CD4-positive, alpha-beta T cell treated with Interleukin-12 subunit alpha and Interleukin-12 subunit beta, for 1 hour (primary cell): ENCODE data around the gene DMD.
"Not testable (repeated sequence)": the region's sequence is repeated elsewhere in the genome, so short reads cannot be mapped to it uniquely, and the experiment has no call there.

ENCODE experiments used
- DNase-seq: peaks from one replicate; pipeline ENCODE4 v3.0.0-alpha.2; 2020

Gene DMD

DNA sequence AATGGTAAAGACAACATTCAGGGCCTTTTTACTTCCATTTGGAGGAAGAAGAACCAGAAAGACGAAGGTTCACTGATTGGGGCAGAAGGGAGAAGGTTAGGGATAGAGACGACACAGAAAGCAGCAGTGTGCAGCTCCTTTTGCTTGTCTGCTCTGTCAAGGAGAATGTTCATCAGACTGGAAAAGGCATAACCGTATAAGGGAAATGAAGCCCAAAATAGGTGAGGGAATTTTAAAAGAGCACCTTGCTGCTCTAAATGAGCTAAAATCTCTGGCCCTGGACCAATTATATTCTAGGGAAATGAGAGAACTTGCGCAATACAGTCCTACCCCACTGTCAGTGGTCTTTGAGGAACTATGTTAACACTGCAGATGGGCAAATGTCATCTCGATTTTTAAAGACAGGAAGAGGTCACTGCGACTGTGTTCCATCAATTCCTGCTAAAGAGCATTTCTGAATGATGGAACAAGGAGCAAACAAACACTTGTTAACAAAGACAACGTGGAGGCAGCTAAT, 1229.7 kb downstream of the DMD start:
- no peak for DNase-seq

DNA sequence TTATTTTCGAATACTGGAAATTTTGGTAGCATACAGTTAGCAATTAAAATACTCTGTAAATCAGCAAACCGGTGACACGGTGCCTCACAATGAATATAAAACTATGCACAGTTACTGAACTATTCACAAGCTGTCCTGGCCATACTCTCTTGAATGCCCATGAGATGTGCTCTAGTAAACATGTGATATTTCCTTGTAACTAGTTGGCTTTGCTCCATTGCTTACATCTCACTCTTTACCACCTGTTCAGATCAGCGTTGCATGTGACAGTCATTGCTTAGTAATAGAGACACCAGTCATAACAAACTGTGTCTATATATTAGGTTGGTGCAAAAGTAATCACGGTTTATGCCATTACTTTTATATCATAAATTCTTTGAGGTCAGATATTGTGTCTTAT, 1241.6 kb downstream of the DMD start:
- DNase-seq: no peak

DNA sequence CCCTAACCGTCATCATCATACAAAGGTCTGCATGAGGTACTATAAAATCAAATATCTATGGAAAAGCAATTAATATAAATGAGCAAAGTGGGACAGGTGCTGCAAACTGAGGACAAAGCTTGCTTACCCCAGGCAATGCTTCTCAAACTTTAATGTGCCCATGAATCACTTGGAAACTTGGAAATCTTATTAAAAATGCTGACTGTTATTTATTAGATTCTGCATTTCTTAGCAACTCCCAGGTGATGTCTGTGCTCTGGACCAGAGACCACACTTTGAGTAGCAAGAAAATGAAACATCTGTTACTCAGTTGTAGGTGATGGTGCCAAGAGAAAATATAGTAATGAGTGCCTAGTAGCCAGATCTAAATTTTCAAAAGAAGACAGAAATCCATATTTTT, 1249.1 kb downstream of the DMD start:
- no peak for DNase-seq

DNA sequence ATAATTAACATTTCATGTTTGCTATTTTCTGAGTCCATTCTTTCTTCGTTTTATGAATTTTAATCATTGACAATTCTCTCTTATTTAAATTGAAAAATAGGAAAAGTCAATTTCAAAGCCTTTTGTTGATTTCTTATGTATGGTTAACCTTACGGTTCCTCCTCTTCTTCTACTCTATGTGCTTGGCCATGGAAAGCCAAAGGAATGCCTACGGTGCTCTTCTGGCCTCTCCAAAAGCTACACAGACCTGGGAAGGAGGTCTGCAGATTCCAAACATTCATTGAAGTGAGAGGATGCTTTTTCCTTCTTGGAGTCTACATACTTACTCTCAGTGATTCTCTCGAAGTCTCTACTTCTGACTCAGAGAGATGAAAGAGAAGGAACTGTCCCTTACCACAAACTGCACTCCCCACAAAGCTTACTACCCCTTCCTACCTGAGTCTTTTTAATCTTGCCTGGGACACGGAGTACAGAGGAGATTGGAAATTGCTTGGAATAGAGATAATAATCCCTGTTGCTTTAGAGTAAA, 1276.4 kb downstream of the DMD start:
- no peak for DNase-seq

DNA sequence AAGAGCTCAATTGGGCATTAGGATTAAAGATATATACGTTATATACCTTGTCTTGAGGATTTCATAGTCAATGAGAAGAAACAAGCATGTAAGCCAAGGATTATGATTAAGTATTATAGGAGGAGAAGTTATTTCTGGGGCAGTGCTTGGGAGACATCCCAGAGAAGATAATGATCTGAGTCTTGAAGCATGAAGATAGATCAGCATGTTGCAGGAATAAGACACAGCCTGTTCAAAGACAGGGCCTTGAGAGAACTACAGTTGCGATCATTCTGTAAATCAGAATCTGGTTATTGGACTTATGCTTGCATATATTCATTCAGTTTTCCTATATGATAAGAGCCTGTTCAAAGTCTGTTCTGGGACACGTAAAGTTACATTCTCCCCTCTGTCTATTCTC, 1277.3 kb downstream of the DMD start:
- no peak for DNase-seq

DNA sequence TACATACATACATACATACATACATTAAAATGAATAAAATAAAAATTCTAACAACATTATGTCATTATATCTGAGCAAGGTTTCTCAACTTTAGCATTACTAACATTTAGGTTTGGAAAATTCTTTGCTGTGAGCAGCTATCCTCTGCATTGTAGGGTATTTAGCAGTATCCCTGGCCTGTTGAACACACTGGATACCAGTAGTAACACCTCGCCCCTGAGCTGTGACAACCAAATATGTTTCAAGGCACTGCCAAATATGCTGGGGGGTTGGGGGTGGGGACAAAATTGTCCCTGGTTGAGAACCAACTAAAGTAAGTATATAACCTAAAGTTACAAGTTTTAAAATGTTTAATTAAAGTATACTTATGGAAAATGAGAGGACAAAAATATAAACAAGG, 1278.6 kb downstream of the DMD start:
- no peak for DNase-seq

DNA sequence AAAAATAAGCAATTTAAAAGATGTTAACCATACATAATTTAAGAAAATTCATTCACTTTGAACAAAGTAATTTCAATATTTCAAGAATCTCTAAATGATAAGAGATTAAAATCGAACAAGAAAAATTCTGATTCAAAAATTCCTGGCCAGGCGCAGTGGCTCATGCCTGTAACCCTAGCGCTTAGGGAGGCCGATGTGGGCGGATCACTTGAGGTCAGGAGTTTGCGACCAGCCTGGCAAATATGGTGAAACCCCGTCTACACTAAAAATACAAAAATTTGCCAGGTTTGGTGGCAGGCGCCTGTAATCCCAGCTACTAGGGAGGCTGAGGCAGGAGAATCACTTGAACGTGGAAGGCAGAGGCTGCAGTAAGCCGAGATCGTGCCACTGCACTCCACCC, 1279.0 kb downstream of the DMD start:
- DNase-seq: not testable (repeated sequence)

DNA sequence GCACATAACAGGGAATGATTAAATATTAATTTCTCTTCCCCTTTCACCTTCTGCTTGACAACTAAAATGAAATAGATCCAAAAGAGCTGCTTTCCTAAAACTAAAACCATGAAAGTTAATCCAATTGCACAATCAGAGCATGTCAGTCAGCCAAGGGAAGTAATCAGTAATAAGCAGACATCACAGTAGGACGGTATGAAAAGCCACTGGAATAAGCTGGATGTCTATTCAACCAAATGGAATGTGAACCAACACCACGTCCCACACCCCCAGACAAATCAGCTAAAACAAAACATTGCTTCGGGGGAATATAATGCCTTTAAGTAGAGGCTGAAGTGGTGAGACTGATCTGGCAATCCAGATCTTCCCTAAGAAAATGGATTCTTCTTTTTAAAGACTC, 1280.1 kb downstream of the DMD start:
- DNase-seq: no peak

DNA sequence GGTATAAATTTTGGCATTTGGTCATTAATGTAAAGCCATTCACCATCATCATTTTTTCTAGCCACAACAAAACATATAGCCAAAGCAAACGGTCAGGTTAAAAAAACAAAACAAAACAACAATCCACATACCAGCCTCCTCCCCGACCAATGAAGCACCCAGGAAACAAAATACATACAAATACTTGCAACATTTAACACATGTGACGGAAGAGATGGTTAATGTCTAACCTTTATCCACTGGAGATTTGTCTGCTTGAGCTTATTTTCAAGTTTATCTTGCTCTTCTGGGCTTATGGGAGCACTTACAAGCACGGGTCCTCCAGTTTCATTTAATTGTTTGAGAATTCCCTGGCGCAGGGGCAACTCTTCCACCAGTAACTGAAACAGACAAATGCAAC, 1282.0 kb downstream of the DMD start:
- no peak for DNase-seq

DNA sequence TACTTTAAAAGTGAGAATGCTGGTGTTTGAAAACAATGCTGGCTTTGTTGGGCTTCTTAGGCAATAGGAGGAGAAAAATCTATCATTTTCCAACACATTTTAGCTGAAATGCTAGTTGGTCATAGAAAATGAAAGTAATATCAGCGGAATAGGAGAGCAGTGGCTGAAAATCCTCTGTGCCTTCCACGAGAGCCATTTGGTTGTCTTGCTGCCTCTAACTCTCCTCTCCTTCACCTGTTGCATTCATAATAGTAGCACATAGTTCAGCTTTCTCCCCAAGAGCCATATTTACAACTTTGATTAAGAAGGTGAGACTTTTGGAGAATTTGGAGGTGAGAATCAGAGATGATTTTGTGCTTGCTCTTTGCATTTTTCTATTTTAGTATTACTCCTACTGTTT, 1290.1 kb downstream of the DMD start:
- no peak for DNase-seq

DNA sequence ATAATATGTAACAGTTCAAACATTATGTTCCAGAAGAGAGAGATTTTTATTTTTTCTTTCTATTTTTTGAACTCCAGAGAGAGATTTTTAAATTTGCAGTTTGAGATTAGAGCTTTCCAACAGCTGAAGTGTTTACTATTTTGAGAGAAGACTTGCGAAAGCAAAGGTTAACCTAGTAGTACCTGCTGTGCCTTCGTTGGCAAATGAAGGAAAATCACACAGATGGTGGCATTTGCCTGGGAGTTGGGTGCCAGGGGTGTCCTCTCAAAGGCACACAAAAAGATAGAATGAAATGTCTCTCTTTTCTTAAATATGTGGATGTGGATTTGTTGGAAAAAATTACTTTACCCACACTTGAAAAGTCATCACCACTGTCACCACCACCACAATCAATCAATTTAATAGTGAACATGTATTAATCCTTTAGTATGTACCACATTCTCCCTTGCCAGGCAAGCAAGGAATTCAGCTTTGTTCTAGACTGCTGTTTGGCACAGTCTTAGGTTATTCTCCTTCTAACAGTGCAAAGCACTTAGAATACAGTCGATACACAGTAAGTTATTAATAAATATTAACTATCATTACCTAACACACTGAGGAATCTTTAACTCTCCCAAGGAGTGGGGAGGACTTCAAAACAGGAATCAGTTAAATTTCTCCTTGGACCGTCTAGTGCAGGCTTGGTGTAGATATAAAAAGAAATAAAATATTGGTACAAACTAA, 1301.3 kb downstream of the DMD start:
- DNase-seq: no peak

DNA sequence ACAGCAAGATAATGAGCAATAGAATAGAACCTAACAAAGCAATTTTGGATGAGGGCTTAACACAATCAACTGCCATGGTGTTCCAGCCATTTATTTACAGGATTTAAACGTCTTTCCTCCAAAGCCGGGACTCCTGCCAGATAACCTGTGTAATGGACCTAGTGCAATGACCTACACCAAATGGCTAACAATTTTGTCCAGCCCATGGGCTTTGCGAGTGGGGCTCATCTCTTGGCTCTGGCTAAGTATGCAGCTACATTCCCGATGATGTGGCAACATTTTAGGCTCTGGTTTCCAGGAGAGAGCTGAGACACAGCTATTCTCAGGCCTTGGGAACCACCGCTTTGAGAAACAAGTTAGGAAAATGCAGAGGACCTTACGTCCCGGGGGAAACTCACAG, 1317.2 kb downstream of the DMD start:
- DNase-seq: no peak

DNA sequence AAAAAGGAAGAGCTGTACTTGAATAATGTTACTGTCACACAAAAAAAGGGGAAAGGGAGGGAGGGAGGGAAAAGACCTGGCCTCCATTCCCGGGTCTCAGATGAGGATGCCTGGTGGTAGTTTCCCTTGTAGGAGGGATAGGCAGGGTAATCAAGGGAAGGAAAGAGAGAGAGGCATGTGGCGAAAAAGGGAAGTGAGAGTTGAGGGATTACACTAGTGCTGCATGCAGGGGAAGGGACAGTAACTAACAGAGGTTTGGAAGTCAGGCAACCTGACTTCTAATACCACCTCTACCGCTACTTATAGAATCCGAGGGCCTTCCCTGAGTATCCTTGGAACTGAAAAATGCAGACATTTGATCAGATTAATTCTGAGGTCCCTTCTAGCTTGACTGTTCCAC, 1317.8 kb downstream of the DMD start:
- DNase-seq: no peak

DNA sequence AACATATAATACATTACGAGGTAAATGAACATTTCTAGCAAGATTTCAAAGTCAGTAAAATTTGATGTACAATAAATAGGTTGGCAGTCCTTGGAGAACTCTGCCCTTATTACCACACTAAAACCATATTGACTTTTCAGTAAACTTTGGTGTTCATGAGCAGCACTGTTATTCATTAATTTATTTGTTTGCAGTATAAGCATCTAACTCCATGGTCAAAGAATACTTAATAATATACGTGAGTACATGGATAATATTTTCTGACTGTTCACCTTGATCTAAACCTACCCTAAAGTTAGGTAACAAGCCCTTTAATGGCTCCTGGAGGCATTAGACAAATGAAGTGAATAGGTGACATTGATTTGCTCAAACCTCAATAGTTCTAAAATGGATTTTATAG, 1322.3 kb downstream of the DMD start:
- no peak for DNase-seq

DNA sequence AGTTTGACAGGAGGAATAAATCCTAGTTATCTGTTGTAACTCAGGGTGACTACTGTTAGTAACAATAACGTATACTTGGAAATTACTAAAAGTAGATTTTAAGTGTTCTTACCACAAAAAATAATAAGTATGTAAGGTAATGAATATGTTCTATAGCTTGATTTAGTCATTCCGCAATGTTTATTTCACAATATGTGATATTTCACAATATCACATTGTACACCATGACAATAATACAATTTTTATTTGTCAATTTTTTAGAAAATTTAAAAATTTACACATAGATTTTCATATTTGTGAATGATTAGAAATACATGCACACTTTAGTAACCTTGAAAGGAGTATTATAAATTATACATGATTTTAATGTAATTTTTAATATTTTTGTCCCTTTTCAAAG, 1326.8 kb downstream of the DMD start:
- DNase-seq: no peak

DNA sequence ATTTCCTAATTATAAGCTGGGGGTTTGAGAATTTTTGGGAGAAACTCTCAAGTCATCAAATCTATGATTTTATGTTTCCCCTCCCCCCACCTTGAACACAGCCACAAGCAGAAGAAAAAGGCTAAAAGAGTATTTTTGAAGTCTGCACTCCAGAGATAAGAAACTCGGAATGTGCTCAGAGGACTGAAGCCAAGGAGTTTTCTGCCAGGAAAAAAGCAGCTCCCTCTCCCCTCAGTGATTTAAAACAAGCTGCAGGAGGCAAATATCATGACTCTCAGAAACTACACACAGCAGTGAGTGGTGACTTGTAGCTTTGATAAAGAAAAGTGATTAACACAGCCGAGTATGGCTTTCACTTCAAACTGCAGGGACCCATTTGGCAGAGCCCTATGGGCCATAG, 1339.3 kb downstream of the DMD start:
- no peak for DNase-seq

DNA sequence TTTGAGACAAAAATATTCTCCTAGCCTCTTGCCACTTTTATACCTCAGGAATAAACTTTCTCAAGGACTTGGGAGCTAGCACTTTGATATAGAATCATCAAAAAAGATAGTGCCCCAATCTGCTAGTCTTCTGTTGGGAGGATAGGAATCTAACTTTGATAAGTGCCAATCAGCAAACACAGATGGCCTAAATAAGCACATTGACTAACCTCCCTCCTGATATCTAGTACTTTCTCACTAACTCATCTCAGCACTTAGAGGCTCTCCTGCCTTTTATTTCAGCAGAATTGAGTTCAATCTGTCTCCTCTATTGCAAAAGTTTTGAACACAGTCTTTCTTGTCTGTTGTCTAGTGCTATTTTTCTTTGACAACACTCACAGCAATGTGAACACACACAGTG, 1341.1 kb downstream of the DMD start:
- no peak for DNase-seq

DNA sequence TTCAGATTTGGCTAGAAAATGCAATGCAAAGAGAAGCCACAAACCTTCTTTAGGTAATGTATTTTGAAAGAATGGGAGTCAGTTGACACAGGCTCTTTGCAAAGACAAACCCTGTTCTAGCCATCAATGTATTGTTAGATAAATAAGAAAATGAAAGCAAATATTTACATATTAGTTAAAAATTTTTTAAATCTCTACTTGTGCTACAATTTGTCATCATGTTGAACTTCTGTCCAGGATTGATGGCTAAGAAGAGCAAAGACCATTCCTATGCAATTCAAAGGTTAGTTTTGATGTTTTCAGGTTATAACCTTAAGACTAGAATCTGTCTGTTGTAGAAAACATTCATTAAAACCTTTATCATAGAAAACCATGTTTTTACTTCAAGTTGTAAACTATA, 1350.7 kb downstream of the DMD start:
- no peak for DNase-seq

DNA sequence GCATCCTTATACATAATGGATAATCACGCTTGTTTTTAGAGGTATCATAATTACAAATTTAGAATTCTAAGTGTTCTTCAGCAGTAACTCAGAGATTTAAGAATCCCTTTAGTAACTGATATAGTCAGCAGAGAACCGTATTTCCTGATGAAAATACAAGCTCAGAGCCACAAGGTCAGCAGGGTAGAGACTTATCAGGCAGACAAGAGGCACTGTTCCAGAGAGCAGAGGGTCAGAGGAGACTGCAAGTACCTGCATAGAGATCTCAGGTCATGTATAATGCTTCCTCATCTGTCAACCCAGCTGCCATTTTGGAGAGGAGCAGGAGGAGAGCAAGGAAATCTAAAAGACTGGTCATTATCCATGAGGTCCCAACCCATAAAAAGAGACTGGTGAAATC, 1352.4 kb downstream of the DMD start:
- DNase-seq: no peak

DNA sequence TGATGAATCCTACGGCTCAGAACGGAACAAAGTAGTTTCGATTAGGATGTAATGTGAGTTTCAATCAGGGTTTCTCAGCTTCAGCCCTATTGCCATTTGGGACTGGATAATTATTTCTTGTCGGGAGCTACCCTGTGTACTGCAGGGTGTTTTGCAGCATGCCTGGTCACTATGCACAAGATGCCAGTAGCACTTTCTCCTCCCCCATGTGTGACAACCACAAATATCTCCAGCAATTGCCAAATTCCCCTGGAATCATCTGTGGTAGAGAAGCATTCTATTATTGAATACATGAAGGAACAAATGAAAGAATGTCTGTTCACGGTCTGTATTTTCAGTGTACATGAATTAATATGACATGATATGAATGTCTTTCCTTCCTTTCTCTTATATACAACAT, 1356.6 kb downstream of the DMD start:
- DNase-seq: no peak

DNA sequence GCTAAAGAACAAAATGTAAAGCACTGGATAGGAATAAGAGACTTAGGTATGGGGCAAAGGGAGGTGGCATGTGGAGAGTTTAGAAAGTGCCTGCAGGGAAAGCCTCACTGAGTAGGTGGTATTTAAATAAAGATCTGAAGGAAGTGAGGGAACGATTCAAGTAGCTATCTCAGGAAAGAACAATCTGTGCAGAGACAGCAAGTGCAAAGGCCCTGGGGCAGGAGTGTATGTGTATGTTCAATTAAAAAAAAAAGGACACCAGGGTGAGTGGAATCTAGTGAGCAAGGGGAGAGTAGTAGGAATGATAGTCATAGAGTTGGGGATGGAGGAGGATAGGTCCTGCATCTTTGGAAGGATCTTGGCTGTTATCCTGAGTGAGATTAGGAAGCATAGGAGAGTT, 1359.6 kb downstream of the DMD start:
- DNase-seq: no peak

DNA sequence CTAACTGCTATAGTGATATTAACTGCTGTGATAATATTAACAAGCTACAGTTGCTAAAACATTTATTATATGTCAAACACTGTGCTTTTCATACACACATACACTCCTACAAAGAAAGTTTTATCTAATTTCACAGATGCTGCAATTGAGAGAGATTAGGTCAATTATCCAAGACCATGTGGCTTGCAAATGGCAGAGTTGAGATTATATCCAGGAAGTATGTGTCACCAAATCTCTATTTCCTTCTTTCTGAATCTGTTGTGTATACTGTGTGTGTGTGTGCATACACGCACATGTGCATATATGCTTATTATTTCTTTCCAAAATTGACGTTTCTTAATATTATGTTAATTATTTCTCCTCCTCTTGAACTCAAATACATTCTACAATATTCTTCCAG, 1363.6 kb downstream of the DMD start:
- DNase-seq: no peak

DNA sequence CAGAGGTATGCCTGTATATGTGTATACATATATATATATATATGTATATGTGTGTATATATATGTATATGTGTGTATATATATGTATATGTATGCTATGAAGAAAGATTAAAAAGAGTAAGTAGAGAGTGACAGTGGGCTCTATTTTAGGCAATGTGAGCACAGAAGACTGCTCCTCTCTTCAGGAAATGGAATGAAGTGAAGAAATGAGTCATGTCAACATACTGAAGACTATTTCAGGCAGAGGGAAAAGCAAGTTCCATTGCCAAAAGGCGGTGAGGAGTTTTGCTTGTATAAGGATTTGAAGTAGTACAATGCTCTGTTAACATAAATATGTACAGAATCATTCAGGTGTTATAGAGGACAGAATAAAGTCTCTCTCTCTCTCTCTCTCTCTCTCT, 1366.3 kb downstream of the DMD start:
- DNase-seq: no peak

DNA sequence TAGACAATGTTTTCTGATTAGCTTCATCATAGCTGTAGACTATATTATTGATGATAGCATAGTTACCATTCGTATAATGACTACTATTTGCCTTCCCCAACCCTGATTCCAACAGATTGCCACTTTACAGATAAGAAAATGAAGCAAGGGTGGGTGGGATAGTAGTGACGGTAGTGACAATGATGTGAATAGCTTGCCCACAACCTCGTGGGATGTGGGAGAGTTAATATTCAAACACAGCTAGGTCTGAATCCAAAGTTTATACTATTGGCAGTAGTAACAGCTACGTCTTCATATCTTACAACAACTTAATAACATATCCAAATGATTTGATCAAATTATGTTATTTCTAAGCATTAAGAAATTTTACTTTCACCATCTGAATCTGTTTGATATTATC, 1372.7 kb downstream of the DMD start:
- no peak for DNase-seq

DNA sequence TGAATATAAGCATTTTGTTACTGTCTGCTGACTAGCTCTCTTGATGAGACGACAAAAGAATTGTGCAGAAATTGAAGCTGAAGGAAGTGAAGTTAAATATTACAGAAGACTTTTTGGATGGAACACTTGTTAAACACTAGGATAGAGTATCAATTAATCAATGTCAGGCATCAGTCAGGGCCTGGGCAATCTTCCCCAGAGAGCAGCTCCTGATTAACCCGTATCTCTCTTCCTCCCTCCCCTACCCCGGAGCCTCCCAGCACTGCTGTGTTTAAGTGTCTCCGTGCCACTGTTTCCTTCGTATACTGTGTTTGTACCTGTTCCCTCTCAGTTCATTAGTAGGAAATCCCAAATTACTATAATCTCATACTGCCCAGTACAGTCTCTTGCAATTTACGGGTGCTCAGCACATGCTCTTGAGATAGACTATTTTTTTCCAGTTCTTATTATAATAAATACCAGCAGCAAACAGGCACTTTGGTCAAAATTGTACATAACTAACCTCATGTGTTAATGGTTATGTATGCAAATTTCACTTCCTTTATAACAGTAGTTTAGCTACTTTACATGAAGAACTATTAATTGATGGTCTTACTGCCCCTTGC, 1373.8 kb downstream of the DMD start:
- DNase-seq: no peak
